NCI-H82 (cell line): ENCODE results near the gene SPATA25.
"Not testable (repeated sequence)": the region's sequence is repeated elsewhere in the genome, so short reads cannot be mapped to it uniquely, and the experiment has no call there.

Source experiments
- DNase-seq: peaks from one replicate; lab custom pipeline; 2025; lab: John Stamatoyannopoulos, UW

Gene SPATA25, protein sequence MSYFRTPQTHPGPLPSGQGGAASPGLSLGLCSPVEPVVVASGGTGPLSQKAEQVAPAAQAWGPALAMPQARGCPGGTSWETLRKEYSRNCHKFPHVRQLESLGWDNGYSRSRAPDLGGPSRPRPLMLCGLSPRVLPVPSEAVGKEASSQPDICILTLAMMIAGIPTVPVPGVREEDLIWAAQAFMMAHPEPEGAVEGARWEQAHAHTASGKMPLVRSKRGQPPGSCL

GRCh38 chr20:45887346-45887715 is at the start of gene SPATA25:
SPATA25 (minus strand) TSS chr20:45887622; CDS start chr20:45887590, 32 bp downstream.
- no peak for DNase-seq

- peak; percentile 44 for DNase-seq
Observed at GRCh38 chr20:45935416-45936046, 48.1 kb upstream of the SPATA25 start.

DNA sequence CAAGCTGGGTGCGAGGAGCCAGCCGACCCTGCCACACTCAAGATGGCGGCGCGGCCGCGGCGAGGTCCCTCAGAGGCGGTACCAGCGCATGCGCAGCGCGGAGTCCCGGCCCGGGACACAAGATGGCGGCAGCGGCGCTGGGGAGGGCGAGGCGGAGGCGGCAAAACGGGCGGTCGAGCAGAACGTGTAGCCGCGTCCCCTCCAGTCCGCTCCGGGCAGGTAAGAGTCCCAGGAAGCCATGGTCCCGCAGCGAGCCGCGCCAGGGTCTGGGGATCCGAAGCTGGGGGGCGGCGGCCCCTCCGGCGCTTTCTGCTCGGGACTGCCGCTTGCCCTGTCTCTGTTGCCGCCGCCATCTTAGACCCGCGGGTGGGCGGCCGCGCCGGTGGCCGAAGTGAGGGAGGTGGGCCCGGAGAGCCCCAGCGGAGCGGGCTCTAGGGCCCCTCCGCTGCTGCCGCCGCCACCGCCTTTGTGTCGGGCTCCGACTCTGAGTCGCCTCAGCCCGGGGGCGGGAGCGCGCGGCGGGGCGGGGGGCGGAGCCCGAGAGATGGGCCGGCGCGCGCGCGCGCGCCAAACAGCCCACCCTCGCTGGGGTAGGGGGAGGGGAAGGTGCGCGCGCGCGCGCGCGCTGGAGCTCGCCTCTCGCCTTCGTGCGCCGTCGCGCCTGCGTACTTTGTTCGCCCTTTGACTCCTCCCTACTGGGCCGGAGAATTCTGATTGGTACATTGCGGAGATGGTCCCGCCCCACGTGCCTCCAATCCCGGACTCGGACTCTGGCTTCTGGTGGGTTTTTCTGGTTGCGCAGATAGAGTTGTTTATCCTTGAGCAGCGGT is 47.4 kb upstream of the SPATA25 start, which contains the start of gene PCIF1:
TSS of gene PCIF1 (plus strand) at position 98 of the 830 bp plus-strand sequence. CDS start 4,317 bp downstream, outside the sequence.
- DNase-seq: peak; percentile 99

DNA sequence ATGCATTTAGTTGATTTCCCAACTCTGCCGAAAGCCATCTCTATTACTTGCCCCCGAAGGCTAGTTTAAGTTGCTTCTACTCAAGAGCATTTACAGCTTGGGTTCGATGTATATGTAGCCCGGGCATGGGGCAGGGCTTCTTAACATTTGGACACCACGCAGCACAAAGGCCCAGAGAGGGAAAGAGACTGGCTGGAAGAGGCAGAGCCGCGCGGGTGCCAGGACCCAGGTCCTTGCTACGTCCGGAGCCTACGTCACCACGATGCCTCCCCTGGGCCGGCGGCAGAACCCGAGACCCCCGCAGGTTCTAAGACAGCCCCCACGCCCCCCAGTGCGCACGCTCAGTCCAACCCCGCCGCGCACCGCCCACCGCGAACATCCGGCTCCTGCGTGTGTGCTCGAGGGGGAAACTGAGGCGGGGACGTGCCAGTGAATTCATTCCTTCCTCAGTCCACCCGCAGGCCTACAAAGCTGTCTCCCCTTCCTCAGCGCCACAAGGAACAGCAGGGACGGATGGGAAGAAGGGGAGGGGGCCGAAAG is 46.7 kb upstream of the SPATA25 start:
- DNase-seq: peak; percentile 84

DNA sequence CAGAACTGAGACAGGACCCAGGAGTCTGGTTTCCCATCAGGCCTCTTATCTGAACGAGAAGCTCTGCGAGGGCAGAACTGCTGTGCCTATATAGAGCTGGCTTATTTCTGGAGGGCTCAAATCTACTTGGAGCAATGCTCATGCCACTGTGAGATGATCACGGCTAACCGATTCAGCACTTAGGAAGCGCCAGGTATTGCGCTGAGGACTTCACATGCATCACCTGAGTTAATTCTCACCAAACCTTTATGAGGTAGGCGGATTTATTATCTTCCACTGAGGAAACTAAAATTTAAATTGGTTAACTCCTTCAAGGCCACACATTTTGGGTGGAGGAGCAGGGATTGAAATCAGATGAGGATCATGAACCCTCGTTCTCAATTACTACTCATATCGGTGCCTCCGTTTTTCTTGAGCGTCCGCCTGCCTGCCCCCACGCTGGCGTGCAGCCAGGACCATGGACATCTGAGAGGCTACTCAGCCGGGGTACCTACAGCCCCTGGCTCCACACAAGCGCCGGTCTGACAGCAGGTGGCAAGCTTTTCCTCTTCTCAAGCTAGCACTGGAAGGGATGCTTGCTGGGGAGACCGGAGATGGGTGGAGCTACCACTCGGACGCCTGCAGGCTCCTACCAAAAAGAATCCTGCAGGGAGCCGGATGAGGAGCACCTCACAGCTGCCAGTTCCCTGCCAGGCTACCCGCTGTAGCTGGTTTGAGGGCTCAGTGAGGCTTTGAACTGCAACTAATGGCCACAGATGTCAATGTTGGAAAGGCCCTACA is 46.0 kb upstream of the SPATA25 start:
- DNase-seq: peak; percentile 92

- DNase-seq: not testable (repeated sequence)
Observed at GRCh38 chr20:45931680-45932079, 44.3 kb upstream of the SPATA25 start.

GRCh38 chr20:45927071-45927878 is 39.9 kb upstream of the SPATA25 start:
- no peak for DNase-seq

- no peak for DNase-seq
Observed at GRCh38 chr20:45926731-45927070, 39.3 kb upstream of the SPATA25 start.

DNA sequence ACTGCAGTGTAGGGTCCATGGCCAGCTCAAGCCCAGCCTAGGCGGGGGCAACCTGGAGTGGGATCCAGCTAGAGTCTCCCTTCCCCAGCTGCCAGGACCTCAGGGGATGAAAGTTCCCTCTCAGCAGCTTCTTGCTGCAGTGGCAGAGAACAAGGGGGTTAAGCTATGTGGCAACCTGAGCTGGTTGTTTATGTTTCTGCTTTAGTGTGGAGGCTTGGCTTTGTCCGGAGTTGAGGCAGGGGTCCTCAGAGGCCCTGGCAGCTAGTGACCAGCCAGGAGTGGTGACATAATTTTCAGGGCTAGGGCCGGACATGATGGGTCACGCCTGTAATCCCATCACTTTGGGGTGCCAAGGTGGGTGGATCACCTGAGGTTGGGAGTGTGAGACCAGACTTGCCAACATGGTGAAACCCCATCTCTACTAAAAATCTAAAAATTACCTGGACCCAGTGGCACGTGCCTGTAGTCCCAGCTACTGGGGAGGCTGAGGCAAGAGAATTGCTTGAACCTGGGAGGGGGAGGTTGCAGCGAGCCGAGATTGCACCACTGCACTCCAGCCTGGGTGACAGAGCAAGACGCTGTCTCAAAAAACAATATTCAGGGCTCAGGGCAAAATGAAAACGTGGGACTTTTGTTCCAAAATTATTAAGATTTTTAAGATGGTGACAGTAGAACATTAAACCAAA is 38.5 kb upstream of the SPATA25 start:
- no peak for DNase-seq

DNA sequence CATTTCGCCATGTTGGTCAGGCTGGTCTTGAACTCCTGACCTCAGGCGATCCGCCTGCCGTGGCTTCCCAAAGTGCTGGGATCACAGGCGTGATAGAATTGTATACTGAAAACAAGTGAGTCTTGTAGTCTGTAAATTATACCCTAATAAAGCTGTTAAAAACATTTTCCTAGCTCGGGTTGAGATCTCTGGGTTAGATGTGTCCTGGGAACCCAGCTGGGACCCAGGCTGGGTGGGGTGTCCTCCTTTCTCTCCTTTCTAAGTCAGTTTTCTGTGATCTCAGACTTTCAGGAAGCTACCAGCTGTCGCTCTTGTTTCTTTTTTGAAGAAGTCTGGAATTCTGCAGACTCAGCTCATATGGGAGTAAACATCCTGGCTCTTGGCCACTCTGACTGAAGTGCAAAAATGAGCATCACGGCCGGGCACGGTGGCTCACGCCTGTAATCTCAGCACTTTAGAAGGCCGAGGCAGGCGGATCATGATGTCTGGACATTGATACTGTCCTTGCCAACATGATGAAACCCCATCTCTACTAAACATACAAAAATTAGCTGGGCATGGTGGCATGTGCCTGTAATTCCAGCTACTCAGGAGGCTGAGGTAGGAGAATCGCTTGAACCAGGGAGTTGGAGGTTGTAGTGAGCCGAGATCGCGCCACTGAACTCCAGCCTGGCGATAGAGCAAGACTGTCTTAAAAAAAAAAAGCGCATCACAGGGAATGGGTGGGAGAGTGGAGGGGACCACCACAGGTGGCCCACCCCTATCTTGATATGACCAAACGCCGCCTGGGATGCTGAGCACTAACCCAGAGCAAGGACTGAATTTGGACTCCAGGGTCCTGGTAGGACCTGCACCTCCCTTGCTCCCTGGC is 37.2 kb upstream of the SPATA25 start:
- DNase-seq: no peak

DNA sequence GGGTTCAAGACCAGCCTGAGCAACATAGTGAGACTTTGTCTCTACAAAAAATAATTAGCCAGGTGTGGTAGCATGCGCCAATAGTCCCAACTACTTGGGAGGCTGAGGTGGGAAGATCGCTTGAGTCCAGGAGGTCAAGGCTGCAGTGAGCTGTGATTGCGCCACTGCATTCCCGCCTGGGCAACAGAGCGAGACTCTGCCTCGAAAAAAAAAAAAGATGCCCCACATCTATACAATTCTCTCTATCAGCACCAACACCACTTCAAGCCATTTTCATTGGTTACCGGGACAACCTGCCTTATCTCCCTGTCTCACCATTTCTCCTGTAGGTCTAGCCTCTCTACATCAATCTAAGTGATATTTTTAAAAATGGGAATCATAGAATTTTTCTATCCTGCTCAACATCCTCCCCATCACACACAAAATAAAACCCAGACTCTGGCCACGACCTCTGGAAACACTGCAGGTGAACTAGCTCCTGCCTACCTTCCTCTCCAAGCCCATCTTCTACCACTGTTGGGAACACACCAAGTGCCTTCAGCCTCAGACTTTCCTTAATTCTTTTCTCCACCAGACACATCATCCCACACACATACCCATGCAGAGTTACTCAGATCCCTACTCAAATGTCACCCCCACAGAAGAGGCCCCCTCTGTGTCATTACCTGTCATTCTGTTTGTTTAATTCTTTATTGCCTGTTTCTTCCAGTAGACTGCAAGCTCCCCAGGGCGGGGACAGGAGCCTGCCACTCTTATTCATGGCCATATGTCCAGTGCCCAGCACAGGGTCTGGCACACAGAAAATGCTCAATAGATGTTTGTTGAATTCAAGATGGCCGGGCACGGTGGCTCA is 34.1 kb upstream of the SPATA25 start:
- DNase-seq: no peak

DNA sequence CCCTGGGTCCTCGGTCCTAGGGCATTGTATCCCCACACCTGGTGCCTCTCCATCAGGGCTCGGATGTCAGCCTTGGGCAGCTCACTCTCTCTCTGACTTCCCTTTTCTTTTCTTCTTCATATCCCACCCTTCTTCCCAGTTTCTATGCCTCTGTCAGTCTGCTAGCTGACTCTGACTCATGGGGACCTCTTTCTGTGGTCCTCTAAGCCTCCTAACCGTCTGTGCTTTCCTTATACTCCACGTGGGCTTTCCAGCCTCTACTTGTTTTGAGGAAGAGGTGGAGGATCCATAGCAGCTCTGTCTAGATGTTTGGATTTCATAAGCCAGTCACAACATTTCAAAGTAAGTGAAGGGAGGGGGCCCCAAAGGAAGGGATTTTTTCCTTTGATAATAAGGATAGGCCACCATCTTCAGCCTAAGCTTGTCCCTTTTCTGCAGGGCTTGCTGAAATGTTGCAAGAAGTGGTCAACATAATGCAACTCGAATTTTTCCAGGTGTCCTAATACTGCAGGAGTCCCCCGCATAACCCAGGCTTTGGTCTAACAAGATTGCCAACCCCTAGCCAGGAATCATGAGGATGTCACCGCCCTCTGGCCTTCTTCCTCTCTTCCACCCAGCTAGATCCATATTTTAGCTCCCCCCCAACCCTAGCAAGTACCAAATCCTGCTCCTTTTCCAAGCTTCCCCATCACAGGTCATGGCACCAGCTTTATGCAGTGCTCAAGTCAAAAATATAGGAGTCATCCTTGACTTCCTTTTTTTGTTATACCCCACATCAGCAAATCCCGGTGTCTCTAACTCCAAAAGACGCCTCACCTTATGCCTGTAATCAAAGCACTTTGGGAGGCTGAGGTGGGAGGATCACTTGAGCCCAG is 33.3 kb upstream of the SPATA25 start:
- no peak for DNase-seq

DNA sequence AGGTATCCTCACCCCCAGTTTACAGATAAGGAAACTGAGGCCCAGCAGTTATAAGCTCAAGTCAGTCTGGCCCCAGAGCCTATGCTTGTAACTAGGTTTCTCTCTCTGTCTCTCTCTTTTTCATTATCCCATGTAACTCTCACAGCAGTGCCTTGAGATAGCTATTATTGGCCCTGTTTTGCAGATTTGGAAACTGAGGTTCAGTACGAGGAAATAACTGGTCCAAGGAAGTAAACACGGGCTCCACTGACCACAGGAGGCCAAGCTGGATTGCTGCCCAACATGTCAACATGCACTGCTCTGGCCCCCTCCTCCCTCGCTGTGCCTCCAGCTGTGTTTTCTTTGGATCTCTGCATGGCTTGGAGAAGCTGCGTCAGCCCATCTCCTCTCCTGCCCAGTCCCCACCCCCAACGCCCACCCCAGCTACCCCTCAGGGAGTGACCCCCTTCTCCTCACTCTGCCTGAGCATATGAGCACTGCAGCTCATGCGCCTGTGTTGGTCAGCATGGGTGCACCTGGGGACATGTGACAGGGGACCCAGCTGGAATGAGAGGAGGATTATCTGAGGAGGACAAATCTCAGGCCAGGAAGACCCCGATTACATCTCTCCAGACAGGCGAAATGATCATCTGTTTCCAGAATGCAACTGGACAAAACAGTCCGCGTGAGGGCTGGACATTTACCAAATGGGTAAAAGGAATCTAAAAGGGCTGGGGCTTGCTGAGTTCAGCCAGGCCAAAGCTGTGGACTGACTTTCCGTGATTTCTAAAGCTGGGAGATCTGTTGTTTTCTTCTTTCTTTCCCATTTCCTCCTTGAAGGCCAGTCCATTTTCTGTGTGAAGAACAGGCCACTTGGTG is 32.3 kb upstream of the SPATA25 start:
- DNase-seq: peak; percentile 47

- DNase-seq: no peak
Observed at GRCh38 chr20:45918779-45919537, 31.5 kb upstream of the SPATA25 start.

- peak; percentile 27 for DNase-seq
Observed at GRCh38 chr20:45918182-45918737, 30.8 kb upstream of the SPATA25 start.

- DNase-seq: peak; percentile 79
Observed at GRCh38 chr20:45917790-45918141, 30.3 kb upstream of the SPATA25 start.
